ENCODE results near the gene SHISA7. TPM values are rescaled to one million over a fixed set of nuclear protein-coding genes. Genes with fewer than 3 reads are reported as not detected.
A peak's percentile ranks its signal among the peaks of the same experiment; 100 is the strongest.

The SHISA7 gene
- total RNA-seq, 2 donors from 2014 or later = not detected

DNA sequence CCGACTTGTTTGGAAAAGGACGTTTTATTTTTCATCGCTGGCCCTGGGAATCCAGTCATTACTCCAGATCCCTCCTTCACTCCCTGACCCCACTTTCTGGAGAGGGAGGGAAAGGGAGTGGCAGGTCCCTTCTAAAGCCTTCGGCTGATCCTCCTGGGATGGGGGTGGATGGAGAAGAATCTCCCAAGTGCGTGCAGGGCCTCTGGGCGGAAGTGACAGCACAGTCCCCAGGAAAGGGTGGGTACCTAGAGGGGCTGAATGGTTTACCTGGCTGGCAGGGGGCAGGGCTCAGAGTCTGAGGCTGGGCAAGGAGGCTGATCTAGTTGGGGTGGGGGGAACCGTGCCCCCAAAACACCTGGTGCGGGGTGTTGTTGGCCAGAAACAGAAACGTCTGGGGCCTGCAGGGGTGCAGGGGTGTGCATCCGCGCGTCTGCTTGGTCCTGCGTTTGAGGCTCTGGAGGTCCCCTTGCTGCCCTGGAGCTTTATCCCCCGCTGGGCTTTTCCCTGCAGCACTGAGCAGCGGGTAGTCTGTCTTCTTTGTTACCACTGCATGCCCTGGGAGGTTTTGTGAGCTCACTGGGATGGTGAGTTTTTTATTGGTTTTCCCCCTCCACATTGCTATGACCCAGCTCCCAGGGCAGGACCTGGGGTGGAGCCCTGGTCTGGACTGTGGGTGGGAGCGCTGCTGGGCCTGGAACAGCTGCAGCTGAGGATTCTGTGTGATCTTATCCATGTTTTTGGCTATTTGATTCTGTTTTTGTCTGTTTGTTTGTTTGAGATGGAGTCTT is 30.3 kb upstream of the SHISA7 start:
- H3K4me1 ChIP-seq = peaks cover 0 to 19% of the 10 kb centered on the region in 2 donors
- H3K36me3 ChIP-seq = no peaks in the 10 kb centered on the region
- no peak overlapping the region for H3K4me3 ChIP-seq
- no peak overlapping the region for H3K27ac ChIP-seq
- no peaks in the 10 kb centered on the region for H3K9me3 ChIP-seq
- TF ChIP-seq, protein P1, sequence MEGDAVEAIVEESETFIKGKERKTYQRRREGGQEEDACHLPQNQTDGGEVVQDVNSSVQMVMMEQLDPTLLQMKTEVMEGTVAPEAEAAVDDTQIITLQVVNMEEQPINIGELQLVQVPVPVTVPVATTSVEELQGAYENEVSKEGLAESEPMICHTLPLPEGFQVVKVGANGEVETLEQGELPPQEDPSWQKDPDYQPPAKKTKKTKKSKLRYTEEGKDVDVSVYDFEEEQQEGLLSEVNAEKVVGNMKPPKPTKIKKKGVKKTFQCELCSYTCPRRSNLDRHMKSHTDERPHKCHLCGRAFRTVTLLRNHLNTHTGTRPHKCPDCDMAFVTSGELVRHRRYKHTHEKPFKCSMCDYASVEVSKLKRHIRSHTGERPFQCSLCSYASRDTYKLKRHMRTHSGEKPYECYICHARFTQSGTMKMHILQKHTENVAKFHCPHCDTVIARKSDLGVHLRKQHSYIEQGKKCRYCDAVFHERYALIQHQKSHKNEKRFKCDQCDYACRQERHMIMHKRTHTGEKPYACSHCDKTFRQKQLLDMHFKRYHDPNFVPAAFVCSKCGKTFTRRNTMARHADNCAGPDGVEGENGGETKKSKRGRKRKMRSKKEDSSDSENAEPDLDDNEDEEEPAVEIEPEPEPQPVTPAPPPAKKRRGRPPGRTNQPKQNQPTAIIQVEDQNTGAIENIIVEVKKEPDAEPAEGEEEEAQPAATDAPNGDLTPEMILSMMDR (IDR thresholded peaks at IDR 0.05) = no peak
- no peaks in the 10 kb centered on the region for H3K27me3 ChIP-seq
- DNase-seq (ENCODE audit: low spot score) = no peak

DNA sequence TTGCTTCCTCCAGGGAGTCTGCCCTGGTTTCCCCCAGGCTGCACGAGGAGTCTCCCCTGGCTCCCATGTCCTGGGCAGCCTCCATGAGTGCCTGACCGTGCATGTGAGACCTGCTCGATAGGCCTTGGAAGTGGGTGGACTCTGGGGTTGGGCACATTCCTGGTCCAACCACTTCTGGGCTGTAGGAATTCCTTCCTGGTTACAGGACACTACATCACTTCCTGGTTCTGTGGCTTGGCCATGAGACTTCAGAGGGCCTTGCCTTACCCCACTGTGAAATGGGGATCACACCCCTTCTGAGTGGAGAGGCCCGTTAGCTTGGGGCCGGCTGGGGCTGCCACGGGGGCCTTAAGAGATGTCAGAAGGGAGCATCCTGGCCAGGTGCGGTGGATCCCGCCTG is 29.4 kb upstream of the SHISA7 start:
- DNase-seq (ENCODE audit: low spot score) = no peak
- H3K9me3 ChIP-seq = no peaks in the 10 kb centered on the region
- TF ChIP-seq, protein P1 (IDR thresholded peaks at IDR 0.05) = no peak
- no peak overlapping the region for H3K4me3 ChIP-seq
- H3K4me1 ChIP-seq = peaks cover 0 to 17% of the 10 kb centered on the region in 2 donors
- no peaks in the 10 kb centered on the region for H3K27me3 ChIP-seq
- H3K27ac ChIP-seq = no peak overlapping the region
- no peaks in the 10 kb centered on the region for H3K36me3 ChIP-seq

- Histone ChIP-seq H3K27me3 (no peaks in the 10 kb centered on the region), H3K9me3 (no peaks in the 10 kb centered on the region), H3K4me3 (no peak overlapping the region), H3K27ac (no peak overlapping the region), H3K4me1 (peaks cover 0 to 15% of the 10 kb centered on the region in 2 donors), H3K36me3 (no peaks in the 10 kb centered on the region)
- DNase-seq (ENCODE audit: low spot score) = no peak
- TF ChIP-seq, protein P1 (IDR thresholded peaks at IDR 0.05) = no peak
Observed at GRCh38 chr19:55471266-55471665, 28.2 kb upstream of the SHISA7 start.

- Histone ChIP-seq H3K4me3 (no peak overlapping the region), H3K27ac (no peak overlapping the region), H3K27me3 (no peaks in the 10 kb centered on the region), H3K4me1 (peaks cover 0 to 9% of the 10 kb centered on the region in 2 donors), H3K36me3 (no peaks in the 10 kb centered on the region), H3K9me3 (no peaks in the 10 kb centered on the region)
- TF ChIP-seq, protein P1 (IDR thresholded peaks at IDR 0.05) = no peak
- DNase-seq (ENCODE audit: low spot score) = no peak
Observed at GRCh38 chr19:55468054-55468393, 24.9 kb upstream of the SHISA7 start.

GRCh38 chr19:55467236-55468053 is 24.3 kb upstream of the SHISA7 start:
- no peak overlapping the region for H3K27ac ChIP-seq
- no peaks in the 10 kb centered on the region for H3K9me3 ChIP-seq
- peak; percentile 81 for DNase-seq (ENCODE audit: low spot score)
- peaks cover 0 to 12% of the 10 kb centered on the region in 2 donors for H3K4me1 ChIP-seq
- TF ChIP-seq, protein P1 (IDR thresholded peaks at IDR 0.05) = peak; percentile 96 to 99
- no peaks in the 10 kb centered on the region for H3K27me3 ChIP-seq
- H3K36me3 ChIP-seq = no peaks in the 10 kb centered on the region
- H3K4me3 ChIP-seq = no peak overlapping the region

Measured in right atrium auricular region (tissue), 2 donors.